GM19455 (cell line): ENCODE data around the gene SYNPO2.
"Not testable (repeated sequence)": the region's sequence is repeated elsewhere in the genome, so short reads cannot be mapped to it uniquely, and the experiment has no call there.

Experiments used
- ATAC-seq: cut with Tn5 transposase; IDR thresholded peaks from one replicate; pipeline ENCODE4 v1.9.1; 2021; ENCODE audit not compliant: unreplicated experiment

Gene SYNPO2

DNA sequence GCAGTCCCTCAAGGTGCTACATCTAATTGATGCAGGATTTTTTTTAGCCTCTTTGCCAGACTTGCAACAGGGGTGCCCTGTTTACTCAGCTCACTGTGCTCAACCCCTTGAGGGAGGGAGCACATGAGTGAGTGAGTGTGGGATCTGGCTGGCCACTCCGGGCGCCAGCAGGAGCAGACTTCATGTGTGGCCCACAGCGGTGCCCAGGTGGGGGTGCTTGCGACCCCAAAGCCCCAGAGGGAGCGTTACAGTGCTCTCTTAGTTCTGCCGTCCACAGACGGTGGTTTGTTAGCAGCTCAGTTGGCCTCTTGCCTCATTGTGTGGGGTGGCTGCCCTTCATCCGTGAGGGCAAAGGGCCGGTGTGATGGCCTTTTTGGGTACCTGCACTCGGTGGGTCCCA, 165.3 kb downstream of the SYNPO2 start:
- ATAC-seq: no peak

DNA sequence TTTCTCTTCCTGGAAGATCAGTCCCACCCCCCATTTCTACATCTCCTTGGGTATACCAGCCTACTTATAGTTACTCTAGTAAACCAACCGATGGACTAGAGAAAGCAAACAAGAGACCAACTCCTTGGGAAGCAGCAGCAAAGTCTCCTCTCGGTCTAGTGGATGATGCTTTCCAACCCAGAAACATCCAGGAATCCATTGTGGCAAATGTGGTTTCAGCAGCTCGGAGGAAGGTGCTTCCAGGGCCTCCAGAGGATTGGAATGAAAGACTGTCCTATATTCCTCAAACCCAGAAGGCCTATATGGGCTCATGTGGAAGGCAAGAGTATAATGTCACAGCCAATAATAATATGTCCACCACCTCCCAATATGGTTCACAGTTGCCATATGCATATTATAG, 168.8 kb downstream of the SYNPO2 start:
- ATAC-seq: no peak

DNA sequence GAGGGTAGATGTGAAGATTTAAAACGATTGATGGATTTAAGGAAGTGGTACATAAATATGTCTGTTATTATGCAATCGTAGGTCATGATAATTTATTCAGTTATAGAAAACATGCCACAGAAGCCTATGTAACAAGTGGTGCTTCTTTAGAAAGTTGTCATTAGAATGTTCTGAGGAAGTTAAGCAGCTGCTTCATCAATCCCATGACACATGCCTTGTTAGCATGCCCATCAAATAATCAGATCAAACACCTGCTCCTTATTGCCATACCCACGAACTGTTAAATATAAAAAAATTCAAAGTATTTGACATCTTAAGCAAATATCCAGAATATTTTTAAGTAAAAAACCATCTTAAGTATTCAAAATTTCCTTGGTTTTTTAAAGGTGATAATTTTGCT, 170.6 kb downstream of the SYNPO2 start:
- ATAC-seq: no peak

DNA sequence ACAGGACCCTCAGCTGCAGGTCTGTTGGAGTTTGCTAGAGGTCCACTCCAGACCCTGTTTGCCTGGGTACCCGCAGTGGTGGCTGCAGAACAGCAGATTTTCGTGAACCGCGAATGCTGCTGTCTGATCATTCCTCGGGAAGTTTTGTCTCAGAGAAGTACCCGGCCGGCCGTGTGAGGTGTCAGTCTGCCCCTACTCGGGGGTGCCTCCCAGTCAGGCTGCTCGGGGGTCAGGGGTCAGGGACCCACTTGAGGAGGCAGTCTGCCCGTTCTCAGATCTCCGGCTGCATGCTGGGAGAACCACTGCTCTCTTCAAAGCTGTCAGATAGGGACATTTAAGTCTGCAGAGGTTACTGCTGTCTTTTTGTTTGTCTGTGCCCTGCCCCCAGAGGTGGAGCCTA, 178.5 kb downstream of the SYNPO2 start:
- not testable (repeated sequence) for ATAC-seq

DNA sequence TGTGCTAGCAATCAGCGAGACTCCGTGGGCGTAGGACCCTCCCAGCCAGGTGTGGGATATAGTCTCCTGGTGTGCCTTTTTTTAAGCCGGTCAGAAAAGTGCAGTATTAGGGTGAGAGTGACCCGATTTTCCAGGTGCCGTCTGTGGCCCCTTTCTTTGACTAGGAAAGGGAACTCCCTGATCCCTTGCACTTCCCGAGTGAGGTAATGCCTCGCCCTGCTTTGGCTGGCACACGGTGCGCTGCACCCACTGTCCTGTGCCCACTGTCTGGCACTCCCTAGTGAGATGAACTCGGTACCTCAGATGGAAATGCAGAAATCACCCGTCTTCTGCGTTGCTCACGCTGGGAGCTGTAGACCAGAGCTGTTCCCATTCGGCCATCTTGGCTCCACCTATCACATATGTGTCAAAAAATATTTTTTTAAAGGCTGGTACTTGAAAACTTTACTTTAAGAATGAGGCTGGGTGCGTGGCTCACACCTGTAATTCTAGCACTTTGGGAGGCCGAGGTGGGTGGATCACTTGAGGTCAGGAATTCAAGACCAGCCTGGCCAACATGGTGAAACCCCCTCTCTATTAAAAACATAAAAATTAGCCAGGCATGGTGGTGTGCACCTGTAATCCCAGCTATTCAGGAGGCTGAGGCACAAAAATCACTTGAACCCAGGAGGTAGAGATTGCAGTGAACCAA, 179.2 kb downstream of the SYNPO2 start:
- not testable (repeated sequence) for ATAC-seq

DNA sequence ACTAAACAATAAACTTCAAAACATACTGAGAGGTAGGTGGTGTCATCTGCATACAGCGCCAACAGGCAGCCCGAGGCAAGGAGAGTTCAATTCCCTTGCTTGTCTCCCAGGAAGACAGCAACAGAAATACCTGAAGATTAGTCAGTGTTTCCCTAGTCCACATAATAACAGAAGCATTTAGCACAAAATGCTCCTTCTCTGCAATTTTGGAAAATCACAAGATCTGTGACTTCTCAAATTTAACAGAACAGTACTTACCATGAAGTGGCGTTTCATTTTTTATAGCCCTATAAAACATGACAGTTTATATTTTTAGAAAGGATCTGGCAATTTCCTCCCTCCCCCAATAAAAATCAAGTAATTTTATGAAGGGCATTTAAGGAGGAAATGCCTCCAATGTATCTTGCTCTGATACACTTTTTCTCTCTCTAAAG, 179.9 kb downstream of the SYNPO2 start:
- no peak for ATAC-seq

DNA sequence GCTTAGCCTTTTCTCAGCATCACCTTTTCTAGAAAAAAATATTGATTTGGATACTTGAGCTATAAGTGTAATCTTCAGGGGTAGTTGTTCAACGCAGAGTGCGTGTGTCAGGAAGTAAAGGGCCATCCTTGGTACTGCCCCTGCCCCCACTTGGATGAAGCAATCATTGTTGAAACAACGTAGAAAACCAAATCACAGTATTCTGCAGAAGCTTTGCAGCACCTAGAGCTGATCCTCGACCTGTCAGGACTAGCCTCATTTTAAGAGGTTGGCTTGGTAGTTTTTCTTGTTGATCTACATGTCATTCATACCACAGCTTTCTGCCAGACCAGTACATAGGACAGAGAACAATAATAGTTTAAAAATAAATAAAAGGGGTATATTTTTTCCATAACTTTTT, 181.6 kb downstream of the SYNPO2 start:
- no peak for ATAC-seq

DNA sequence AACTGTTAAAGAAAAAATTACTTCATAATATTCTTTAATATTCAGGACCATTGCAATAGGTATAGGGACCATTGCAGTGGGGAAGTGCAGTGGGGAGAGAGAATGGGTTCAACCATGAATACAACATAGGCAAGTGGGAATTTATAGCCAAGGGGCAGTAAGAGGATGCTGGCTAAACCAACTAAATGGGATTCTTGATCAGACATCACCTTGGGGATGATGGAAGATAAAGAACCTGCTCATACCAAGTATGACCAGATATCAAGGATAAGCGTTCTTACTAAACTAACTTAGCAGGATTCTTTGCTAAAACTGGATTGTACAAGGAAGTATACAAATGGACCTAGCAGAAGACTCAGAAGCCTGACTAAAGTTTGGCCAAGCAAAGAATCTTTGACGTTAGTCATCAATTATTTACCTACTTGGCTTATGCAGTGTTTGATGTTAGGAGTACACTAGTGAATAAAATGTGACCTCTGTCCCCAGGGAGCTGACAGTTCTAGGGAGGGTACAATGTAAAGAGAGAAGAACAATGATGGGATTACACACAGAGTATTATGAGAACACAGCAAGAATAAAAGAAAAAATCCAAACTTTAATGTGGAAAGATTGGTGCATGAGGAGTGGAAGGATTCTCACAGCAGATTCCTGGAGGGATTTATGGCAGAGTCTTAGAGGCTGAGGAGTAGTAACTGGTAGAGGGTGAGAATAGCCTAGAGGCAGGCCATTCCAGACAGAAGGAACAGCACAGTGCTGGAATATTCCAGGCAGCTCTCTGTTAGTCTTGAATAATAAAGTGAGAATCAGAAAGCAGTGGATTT, 192.3 kb downstream of the SYNPO2 start:
- ATAC-seq: no peak

DNA sequence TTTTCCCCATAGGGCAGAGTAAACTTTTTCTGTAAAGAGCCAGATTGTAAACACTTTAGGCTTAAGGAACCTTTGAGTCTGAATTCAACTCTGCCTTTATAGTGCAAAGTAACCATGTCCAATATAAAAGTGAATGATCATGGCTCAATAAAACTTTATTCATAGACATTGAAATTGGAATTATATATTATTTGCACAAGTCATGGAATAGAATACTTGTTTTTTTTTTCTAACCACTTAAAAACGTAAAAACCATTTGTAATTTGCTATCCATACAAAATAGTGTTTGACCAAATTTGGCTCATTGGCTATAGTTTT, 192.8 kb downstream of the SYNPO2 start:
- ATAC-seq: no peak

DNA sequence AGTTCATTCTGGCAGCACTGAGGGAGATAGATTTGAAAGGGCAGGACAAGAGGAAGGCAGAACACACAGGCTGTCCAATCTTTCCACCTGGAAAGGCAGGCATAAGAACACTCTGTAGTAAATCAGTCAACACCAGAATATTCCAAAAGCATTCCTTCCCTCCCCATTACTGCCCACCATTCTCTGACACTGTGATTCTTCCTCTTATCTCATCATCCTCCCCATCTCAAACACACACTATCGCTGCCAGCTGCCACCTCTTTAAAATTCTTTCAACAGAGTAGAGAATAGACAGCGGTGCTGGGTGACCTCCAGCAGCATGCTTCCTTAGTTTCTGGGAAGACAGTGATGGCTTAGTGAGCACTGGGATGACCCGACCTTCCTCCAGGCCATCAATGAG, 193.3 kb downstream of the SYNPO2 start:
- ATAC-seq: no peak

DNA sequence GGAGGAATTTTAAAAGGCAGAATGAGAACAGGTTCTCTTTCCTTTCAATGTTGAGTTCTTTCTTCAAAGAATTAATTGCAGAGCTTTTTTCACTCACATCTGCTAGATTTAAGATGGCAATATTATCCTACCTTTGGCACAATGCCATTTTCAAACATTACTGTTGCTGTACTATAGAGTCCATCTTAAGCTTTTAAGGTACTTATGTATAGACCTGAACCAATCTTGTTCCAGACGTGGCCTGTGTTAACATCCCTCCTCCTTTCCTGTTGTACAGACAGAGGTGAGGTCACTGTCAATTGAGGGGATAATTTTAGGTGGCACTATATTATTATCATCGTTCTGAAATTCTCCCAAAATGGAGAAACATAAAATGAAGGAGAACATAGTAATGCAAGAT, 194.0 kb downstream of the SYNPO2 start:
- ATAC-seq: no peak

DNA sequence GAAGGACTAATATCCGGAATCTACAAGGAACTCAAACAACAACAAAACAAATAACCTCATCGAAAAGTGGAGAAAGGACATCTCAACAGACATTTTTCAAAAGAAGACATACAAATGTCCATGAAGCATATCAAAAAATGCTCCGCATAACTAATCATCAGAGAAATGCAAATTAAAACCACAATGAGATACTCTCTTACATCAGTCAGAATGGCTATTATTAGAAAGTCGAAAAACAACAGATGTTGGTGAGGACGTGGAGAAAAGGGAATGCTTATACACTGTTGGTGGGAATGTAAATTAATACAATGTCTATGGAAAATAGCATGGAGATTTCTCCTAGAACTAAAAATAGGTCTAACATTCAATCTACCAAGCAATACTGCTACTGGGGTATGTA, 195.9 kb downstream of the SYNPO2 start:
- no peak for ATAC-seq

DNA sequence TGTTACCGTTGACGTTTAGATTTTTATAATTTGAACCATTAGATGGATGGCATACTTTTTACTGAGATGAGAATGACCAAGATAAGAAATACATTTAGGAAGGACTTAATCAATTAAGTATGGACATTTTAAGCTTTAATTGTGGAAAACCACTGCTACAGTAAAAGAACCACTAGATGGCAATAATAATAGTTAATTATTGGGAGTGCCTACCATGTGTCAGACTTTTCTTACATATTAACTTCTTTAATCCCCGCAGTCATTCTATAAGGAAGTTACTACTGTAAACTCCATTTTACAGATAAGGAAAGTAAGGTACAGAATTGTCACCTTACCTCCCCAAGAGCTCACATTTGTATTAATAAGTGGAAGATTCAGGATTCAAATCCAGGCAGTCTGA, 198.5 kb downstream of the SYNPO2 start:
- ATAC-seq: no peak

DNA sequence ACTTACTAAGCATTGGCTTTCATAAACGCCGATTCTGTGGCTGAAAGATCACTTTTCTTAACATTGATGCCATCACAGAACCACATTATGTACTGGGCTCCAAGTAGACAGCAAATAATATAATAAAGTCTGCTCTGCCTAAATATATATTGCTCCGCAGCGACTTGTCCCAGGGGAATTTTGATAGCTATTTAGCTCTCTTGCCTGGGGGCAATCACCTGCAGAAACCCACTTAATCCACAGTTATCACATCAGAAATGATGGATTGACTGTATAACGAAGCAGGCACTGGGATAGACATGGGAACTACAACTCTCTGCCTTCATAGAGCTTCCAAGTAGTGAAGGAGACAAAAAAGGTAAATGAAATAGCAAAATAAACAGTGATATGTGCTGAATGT, 199.0 kb downstream of the SYNPO2 start:
- no peak for ATAC-seq

DNA sequence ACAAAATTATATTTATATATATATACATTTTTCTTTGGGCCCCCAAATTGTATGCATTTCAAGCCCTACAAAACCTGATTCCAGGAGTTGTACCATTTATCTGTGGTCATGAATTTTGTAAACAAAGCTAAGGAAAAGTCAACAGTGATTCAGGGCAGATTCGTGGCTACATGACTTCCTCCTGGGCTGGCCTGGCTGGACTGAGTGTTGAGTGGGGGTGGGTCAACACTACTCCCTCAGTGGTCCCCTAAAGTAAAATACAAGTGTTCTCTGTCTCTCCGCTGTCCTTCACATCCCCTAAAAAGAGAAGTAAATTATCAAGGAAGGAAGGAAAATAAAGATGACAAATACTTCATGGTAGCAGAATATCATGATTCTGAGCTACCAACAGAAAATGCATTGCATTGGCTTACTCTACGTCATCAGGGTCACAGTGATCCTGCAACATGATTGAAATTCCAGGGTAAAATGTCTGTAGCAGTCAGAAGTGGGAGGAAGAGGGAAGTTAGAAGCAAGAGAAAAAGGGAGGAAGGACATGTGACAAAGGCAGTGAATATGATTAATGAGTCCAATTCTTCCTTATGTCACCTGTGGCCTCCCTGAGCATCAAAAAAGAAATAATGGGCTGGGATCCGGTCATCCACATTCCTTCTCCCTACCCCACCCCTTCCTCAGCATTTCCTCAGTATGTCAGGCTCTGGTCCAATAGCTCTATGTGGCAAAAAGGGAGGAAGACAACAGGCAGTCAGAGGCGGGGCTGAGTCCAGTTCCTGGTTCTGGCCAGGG, 204.6 kb downstream of the SYNPO2 start:
- no peak for ATAC-seq

DNA sequence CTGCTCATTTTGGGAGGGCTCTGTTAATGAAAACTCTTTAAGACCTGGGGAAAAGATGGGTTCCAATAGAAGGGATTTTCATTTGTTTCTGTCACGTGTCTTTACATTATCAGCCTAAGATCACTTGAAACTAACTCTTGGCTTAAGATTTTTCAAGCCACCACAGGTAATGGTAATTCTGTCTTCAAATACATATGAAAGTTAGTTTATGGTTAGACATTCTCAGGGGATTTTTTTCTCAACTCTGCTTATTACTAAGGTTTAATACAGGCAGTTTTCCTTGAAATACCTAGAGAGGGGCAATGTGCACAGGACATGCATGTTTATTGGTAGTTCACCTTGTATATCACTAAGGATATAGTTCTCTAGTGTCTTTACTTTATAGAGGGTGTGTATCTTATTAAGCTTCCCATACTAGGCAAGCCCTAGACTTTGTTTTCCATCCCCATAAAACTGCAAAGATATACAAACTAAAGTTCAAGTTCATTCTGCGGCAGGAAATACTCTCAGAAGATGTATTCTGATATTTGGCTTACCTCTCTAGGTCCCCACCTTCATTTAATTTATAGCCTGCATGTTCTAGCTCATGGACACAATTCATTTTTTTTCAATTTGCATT, 208.7 kb downstream of the SYNPO2 start:
- no peak for ATAC-seq

DNA sequence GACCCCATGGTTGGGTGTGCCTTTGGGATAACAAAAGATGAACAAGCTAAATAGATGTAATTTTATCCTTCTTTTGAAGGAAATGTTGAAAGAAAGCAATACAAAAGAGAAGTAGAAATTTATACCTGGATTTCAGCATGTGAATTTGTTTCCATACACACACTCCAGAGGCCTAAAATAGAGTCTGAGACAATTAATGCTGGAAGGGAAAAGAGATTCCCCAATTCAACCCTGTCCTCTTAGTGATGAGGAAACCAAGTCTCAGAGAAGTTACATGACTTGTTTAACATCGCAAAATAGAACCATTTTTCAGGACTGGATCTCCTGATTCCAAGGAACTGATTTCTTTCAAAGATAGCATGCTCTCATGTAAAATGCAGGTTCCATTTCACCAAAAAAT, 209.7 kb downstream of the SYNPO2 start:
- no peak for ATAC-seq

DNA sequence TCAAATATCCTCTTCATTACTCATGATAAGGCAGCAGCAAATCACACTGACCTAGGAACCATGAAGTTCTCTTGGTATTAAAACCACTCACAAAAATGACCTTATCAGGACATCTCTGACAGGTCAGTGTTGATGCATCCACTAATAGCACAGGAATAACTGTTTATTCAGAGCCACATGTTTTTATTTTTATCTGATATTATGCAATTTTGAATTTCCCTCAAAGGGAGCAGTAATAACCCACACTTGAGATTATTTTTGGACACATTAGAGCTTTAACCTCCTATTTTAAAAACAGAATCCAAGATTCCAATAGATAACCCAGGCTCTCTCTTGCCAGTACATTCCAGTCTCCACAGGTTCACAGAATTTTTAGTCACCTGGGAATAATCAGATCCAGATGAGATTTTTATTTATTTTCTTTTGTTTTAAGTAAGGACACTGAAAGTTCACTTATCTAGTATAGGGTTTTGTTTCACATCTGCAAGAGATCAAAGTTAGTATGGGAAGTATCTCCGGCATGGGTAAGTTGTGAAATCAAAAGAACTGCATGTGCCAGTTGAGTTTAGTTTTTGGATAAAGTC, 210.7 kb downstream of the SYNPO2 start:
- ATAC-seq: no peak

DNA sequence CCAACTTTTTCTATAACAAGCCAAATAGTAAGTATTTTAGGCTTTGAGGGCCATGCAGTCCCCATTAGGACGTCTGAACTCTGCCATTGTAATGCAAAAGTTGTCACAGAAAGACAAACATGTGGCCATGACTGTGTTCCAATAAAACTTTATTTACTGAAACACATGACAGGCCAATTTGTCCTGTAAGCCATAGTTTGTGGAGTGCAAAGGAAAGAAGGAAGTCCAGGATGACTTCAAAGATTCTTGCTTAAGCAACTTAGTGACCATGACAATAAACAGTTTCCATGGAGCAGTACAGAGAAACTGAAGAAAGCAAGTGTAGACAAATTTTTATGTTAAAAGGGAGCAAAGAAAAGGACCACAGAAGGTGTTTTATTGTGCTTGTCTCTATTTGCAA, 212.0 kb downstream of the SYNPO2 start:
- no peak for ATAC-seq

DNA sequence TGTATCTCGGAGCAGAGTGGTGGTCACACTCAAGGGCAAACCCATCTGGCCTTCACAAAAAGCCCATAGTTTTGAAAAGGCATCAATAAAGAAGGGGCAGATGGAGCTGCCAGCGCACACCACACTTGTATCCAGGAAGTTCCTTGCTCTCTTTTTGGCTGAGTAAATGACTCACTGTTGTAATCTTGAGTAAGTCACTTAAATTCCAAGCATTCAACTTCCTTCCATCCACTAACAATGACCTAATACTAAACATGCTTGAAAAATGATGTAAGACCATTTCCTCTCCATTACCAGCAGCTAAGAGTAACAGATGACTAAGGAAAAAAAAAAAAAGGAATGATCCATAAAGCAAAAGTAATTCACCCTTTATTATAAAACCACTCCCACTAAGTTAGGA, 214.6 kb downstream of the SYNPO2 start:
- ATAC-seq: no peak

DNA sequence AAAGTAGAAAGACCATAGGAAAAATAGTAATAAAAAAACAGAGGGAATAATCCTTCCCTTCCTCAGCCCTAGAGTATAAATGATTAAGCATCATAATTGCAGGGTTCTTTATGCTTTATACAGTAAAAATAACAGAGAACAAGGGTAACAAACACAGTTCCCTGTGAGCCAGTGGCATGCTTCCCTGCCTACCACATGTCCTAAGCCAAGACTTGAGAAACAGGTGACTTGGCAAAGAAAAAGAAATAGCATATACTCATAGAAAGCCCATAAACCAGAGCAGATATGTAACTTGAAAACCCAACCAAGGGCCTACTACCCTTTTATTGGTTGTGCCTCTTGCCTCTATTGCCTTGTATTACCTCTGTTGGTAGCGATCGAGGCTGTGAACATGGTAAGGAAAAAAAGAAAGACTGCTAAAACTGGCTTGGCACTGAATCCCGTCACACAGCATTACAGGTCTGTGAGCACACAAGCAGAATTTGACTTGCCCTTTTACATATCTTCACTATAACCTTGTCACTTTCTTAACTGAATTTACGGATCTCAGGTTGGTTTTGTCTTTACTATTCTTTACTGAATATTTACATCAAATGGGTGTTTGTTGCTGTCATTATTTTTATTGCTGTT, 216.1 kb downstream of the SYNPO2 start:
- ATAC-seq: no peak
